Kidney glomerular epithelial cell (primary cell): ENCODE data around the gene PHLPP1.
A peak's percentile ranks its signal among the peaks of the same experiment; 100 is the strongest.
"Not testable (repeated sequence)": the region's sequence is repeated elsewhere in the genome, so short reads cannot be mapped to it uniquely, and the experiment has no call there.

Experiments used
- DNase-seq: peaks from one replicate; lab custom pipeline; 2025; lab: John Stamatoyannopoulos, UW

PHLPP1 gene

GRCh38 chr18:62717169-62717924 is 2.0 kb downstream of the PHLPP1 start:
- peak; percentile 60 for DNase-seq

GRCh38 chr18:62717925-62718800 is 2.8 kb downstream of the PHLPP1 start:
- DNase-seq, result no peak

GRCh38 chr18:62720048-62720447 is 4.7 kb downstream of the PHLPP1 start:
- DNase-seq, result no peak

- no peak for DNase-seq
Observed at GRCh38 chr18:62720766-62721613, 5.6 kb downstream of the PHLPP1 start.

GRCh38 chr18:62721839-62722795 is 6.8 kb downstream of the PHLPP1 start:
- no peak for DNase-seq

- DNase-seq, result no peak
Observed at GRCh38 chr18:62723666-62724281, 8.4 kb downstream of the PHLPP1 start.

- no peak for DNase-seq
Observed at GRCh38 chr18:62725896-62726295, 10.6 kb downstream of the PHLPP1 start.

- no peak for DNase-seq
Observed at GRCh38 chr18:62728254-62728653, 12.9 kb downstream of the PHLPP1 start.

- no peak for DNase-seq
Observed at GRCh38 chr18:62729487-62730386, 14.4 kb downstream of the PHLPP1 start.

GRCh38 chr18:62730941-62731340 is 15.6 kb downstream of the PHLPP1 start:
- DNase-seq, result no peak

- DNase-seq, result no peak
Observed at GRCh38 chr18:62732617-62733016, 17.3 kb downstream of the PHLPP1 start.

GRCh38 chr18:62734290-62734689 is 18.9 kb downstream of the PHLPP1 start:
- DNase-seq, result no peak

GRCh38 chr18:62735387-62735786 is 20.0 kb downstream of the PHLPP1 start:
- no peak for DNase-seq

GRCh38 chr18:62736077-62736855 is 20.9 kb downstream of the PHLPP1 start:
- DNase-seq, result no peak

- no peak for DNase-seq
Observed at GRCh38 chr18:62737241-62737873, 22.0 kb downstream of the PHLPP1 start.

- no peak for DNase-seq
Observed at GRCh38 chr18:62738639-62739038, 23.3 kb downstream of the PHLPP1 start.

GRCh38 chr18:62739911-62740310 is 24.6 kb downstream of the PHLPP1 start:
- DNase-seq, result no peak

GRCh38 chr18:62740650-62741049 is 25.3 kb downstream of the PHLPP1 start:
- not testable (repeated sequence) for DNase-seq
